Fibroblast of pulmonary artery (primary cell): ENCODE data around the gene C19orf44.

ENCODE experiments used
- DNase-seq: peaks from one replicate; pipeline ENCODE4 v3.0.0-alpha.2; 2010; ENCODE audit warnings: low read depth
- H3K4me3 ChIP-seq: replicated peaks from 2 replicates; pipeline ENCODE4 v1.5.1; 2011; ENCODE audit warnings: low read depth, mild to moderate bottlenecking, control low read depth, low read length, moderate library complexity
- TF ChIP-seq, protein P1 (sequence below): IDR thresholded peaks from 2 replicates; pipeline ENCODE4 v1.5.1; 2011; ENCODE audit warnings: mild to moderate bottlenecking, control low read depth, low read length, inconsistent platforms; ENCODE audit errors: missing control alignments

C19orf44 gene

GRCh38 chr19:16531380-16531669 lies 35.1 kb downstream of the C19orf44 start:
- DNase-seq, result no peak
- H3K4me3 ChIP-seq, result no peak overlapping the region
- TF ChIP-seq, protein P1, sequence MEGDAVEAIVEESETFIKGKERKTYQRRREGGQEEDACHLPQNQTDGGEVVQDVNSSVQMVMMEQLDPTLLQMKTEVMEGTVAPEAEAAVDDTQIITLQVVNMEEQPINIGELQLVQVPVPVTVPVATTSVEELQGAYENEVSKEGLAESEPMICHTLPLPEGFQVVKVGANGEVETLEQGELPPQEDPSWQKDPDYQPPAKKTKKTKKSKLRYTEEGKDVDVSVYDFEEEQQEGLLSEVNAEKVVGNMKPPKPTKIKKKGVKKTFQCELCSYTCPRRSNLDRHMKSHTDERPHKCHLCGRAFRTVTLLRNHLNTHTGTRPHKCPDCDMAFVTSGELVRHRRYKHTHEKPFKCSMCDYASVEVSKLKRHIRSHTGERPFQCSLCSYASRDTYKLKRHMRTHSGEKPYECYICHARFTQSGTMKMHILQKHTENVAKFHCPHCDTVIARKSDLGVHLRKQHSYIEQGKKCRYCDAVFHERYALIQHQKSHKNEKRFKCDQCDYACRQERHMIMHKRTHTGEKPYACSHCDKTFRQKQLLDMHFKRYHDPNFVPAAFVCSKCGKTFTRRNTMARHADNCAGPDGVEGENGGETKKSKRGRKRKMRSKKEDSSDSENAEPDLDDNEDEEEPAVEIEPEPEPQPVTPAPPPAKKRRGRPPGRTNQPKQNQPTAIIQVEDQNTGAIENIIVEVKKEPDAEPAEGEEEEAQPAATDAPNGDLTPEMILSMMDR, result no peak

DNA sequence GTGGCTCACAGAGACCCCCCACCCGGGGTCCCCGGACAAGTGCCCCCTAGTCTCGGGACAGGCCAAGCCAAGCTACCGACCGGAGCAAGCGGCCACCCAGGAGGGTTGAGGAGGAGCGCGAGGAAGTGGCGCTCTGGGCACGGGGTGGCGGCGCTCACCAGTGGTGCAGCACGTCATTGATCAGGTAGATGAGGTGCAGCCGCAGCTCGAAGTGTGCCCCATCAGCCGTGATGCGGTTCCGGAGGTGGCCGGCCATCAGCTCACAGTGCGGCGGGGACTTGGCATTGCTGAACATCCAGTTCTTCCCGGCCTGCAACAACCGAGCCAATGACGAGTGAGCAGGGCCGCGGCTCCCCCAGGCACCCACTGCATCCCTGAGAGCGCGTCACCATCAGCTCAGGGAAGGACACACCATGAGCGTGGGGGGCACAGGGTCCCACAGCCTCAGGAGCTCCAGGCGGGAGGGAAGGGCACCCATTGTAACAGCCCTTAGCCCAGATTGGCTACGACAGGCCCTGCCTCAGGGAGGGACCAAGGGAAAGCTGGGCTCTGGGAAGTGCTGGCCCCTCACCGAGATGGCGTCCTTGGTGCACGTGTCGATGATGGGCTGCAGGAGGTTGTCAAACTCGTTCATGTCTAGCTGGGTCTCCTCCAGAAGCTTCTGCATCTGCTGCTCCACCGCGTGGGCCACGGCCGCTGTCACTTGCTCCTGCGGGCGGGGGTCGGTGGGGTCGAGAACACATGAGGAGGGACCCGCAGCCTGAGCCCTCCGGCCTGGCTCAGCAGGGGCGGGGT lies 36.4 kb downstream of the C19orf44 start:
- TF ChIP-seq, protein P1, result no peak
- DNase-seq, result no peak

GRCh38 chr19:16535381-16535780 lies 39.2 kb downstream of the C19orf44 start:
- TF ChIP-seq, protein P1, result no peak
- no peak for DNase-seq
- H3K4me3 ChIP-seq, result no peak overlapping the region

More for the DNA sequence above, 36.4 kb downstream of the C19orf44 start:
- H3K4me3 ChIP-seq, result no peak overlapping the region

- no peak overlapping the region for H3K4me3 ChIP-seq
- TF ChIP-seq, protein P1, result no peak
- DNase-seq, result no peak
Measured at GRCh38 chr19:16536130-16536529, 39.9 kb downstream of the C19orf44 start.

DNA sequence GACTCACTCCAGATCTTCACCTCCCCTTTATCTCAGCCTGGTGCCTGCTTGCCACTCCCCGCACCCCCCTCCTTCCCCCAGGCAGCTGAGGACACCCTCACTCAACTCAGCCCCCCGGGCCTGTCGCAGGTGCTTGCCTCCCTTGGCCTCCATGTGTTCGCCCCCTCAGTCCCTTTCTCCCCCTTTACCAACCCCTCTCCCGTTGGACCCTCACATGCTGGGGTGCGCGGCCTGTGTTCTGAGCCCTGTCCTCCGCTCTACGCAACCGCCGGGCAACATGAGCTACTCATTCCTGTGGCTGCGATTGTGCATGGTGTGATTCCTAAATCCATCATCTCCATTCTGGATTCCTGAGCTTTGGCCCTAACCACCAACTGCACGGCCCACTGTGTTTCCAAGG lies 40.9 kb downstream of the C19orf44 start:
- TF ChIP-seq, protein P1, result no peak
- H3K4me3 ChIP-seq, result no peak overlapping the region
- no peak for DNase-seq

- DNase-seq, result no peak
- H3K4me3 ChIP-seq, result peak overlapping the region; percentile 94
- TF ChIP-seq, protein P1, result no peak
Measured at GRCh38 chr19:16540948-16541347, 44.8 kb downstream of the C19orf44 start.

GRCh38 chr19:16541526-16542044 lies 45.4 kb downstream of the C19orf44 start:
- TF ChIP-seq, protein P1, result no peak
- H3K4me3 ChIP-seq, result peak overlapping the region; percentile 94
- DNase-seq, result peak; percentile 30
